ENCODE results near the gene LUC7L2.

- TF ChIP-seq POLR2A (IDR thresholded peaks at IDR 0.05) (no peak), CTCF (IDR thresholded peaks at IDR 0.05 in 8 of 11, conservative IDR thresholded peaks at IDR 0.05 in 3 of 11) (no peak), POLR2AphosphoS5 (IDR thresholded peaks at IDR 0.05) (no peak)
Observed at GRCh38 chr7:139340808-139341057, 19.0 kb upstream of the LUC7L2 start.
